ENCODE measurements around the gene IFITM5.
A peak's percentile ranks its signal among the peaks of the same experiment; 100 is the strongest.
"Not testable (repeated sequence)": the region's sequence is repeated elsewhere in the genome, so short reads cannot be mapped to it uniquely, and the experiment has no call there.

IFITM5 gene

GRCh38 chr11:289398-289711 is 10.0 kb downstream of the IFITM5 start:
- H3K9me3 ChIP-seq: no peaks in the 10 kb centered on the region
- TF ChIP-seq, protein P1, sequence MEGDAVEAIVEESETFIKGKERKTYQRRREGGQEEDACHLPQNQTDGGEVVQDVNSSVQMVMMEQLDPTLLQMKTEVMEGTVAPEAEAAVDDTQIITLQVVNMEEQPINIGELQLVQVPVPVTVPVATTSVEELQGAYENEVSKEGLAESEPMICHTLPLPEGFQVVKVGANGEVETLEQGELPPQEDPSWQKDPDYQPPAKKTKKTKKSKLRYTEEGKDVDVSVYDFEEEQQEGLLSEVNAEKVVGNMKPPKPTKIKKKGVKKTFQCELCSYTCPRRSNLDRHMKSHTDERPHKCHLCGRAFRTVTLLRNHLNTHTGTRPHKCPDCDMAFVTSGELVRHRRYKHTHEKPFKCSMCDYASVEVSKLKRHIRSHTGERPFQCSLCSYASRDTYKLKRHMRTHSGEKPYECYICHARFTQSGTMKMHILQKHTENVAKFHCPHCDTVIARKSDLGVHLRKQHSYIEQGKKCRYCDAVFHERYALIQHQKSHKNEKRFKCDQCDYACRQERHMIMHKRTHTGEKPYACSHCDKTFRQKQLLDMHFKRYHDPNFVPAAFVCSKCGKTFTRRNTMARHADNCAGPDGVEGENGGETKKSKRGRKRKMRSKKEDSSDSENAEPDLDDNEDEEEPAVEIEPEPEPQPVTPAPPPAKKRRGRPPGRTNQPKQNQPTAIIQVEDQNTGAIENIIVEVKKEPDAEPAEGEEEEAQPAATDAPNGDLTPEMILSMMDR (IDR thresholded peaks at IDR 0.05): no peak
- H3K4me1 ChIP-seq (ENCODE audit: control insufficient read depth in 1 of 2, insufficient read depth in 1 of 2, low read depth in 1 of 2, low read length in 1 of 2): peaks cover 21 to 34% of the 10 kb centered on the region in 2 experiments
- H3K4me3 ChIP-seq (ENCODE audit: low read depth in 1 of 2, low read length in 1 of 2): peak overlapping the region; percentile 71 to 87
- H3K36me3 ChIP-seq: peaks cover 48% of the 10 kb centered on the region
- peaks cover 61% of the 10 kb centered on the region for H3K27me3 ChIP-seq
- H3K27ac ChIP-seq: peak overlapping the region; percentile 86

DNA sequence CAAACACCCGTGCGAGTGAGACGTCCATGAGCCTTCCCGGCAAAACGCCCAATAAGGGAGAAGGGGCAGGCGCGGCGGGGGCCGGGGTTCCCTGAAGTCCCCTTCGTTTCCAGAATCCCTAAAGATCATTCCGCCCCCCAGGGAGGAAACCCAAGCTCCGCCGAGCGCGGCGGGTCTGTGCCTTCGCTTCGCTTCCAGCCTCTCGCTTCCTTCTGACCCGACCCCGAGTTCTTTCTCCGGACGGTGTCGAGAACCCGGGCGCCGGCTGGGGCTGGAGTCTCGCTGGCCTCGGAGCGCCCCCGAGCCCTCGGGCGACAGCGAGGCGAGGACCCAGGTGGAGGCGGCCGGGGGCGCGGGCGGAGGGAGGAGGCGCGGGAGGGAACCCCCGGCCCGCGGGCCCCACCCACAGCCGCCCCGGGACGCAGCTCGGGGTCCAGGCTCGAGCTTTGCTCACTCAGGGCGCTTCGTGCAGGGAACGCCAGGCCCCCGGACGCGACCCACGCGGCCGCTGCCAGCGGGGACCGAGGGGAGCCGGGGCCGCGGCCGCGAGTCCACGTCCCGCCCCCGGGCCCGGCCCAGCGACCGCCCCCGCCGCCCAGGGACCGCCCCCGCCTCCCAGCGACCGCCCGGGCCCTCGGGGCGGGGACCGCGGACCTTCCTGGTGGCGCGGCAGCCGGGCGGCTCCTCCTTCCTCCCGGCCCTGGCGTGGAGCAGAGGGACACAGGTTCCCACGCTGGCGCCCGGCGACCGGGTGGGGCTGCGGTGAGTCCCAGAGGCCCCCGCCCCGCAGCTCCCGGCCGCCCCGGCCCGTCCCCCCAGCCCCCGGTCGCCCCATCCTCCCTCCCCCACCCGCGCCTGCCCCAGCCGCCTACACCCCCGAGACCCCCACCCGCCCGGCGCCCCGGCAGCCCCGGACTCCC is 10.6 kb downstream of the IFITM5 start, which contains the start of gene PGGHG:
PGGHG (plus strand) TSS at position 649 of the 920 bp plus-strand sequence. CDS start 691 bp downstream, outside the sequence.
- peaks cover 48% of the 10 kb centered on the region for H3K36me3 ChIP-seq
- H3K27me3 ChIP-seq: peaks cover 67% of the 10 kb centered on the region
- H3K4me3 ChIP-seq (ENCODE audit: low read depth in 1 of 2, low read length in 1 of 2): peak within 1 kb of the TSS; percentile 87 to 98
- peak within 1 kb of the TSS; percentile 86 for H3K27ac ChIP-seq
- peaks cover 27 to 37% of the 10 kb centered on the region in 2 experiments for H3K4me1 ChIP-seq (ENCODE audit: control insufficient read depth in 1 of 2, insufficient read depth in 1 of 2, low read depth in 1 of 2, low read length in 1 of 2)
- TF ChIP-seq, protein P1 (IDR thresholded peaks at IDR 0.05): peak; percentile 38
- no peaks in the 10 kb centered on the region for H3K9me3 ChIP-seq

DNA sequence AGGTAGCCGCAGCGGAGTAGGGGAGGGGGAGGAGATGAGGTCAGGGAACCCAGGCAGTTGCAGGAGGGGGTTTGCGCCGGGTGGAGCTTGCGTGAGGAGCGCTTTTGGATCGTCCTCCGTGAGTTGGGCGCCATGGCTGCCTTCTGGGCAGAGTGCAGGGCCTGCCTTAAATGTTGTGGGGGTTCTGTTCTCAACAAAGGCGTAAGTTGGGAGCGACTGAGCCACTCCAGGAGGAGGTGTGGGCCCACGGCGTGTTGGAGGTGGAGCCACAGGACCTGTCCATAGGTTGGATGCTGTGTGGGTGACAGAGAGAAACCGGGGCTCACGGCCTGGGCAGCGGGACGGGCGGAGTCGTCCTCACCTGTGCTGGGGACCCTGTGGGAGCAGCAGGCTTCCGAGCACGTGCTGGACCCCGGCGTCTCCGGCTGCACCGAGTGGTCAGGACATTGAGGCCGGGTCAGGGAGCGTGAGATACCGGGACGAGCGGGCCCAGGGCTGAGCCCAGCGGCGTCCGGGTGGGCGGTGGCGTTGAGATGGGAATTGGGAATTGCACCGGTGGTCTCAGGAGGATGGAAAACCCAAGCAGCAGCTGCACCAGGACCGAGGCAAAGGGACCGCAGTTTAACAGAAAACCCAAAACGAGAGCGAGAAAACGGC is 11.4 kb downstream of the IFITM5 start:
- TF ChIP-seq, protein P1 (IDR thresholded peaks at IDR 0.05): no peak

DNA sequence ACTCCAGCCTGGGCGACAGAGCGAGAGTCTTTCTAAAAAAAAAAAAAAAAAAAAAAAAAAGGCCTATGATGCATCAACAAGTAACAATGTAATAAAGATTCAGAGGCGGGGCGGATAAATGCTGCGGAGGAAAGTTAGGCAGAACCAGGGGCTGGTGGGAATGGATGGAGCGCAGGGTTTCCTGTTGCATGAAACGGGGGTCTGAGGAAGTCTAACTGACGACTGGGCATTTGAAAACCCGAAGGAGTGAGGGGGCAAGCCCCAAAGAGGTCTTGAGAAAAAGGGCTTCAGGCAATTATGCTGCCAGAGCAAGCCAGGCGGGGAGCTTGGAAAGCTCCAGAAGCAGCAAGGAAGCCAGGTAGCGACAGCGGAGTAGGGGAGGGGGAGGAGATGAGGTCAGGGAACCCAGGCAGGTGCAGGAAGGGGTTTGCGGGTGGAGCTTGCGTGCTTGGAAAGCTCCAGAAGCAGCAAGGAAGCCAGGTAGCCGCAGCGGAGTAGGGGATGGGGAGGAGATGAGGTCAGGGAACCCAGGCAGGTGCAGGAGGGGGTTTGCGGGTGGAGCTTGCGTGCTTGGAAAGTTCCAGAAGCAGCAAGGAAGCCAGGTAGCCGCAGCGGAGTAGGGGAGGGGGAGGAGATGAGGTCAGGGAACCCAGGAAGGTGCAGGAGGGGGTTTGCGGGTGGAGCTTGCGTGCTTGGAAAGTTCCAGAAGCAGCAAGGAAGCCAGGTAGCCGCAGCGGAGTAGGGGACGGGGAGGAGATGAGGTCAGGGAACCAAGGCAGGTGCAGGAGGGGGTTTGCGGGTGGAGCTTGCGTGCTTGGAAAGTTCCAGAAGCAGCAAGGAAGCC is 12.1 kb downstream of the IFITM5 start:
- H3K27ac ChIP-seq, H3K9me3 ChIP-seq: not testable (repeated sequence)
- Histone ChIP-seq H3K4me3 (ENCODE audit: low read depth in 1 of 2, low read length in 1 of 2) (peak overlapping the region; percentile 87 to 98), H3K27me3 (peaks cover 81% of the 10 kb centered on the region), H3K4me1 (ENCODE audit: control insufficient read depth in 1 of 2, insufficient read depth in 1 of 2, low read depth in 1 of 2, low read length in 1 of 2) (peaks cover 36 to 50% of the 10 kb centered on the region in 2 experiments), H3K36me3 (peaks cover 41% of the 10 kb centered on the region)

More for the DNA sequence above, 11.4 kb downstream of the IFITM5 start:
- no peaks in the 10 kb centered on the region for H3K9me3 ChIP-seq
- H3K4me1 ChIP-seq (ENCODE audit: control insufficient read depth in 1 of 2, insufficient read depth in 1 of 2, low read depth in 1 of 2, low read length in 1 of 2): peaks cover 30 to 43% of the 10 kb centered on the region in 2 experiments
- H3K27ac ChIP-seq: peak overlapping the region; percentile 86
- peaks cover 74% of the 10 kb centered on the region for H3K27me3 ChIP-seq
- peaks cover 41% of the 10 kb centered on the region for H3K36me3 ChIP-seq
- peak overlapping the region; percentile 87 to 98 for H3K4me3 ChIP-seq (ENCODE audit: low read depth in 1 of 2, low read length in 1 of 2)

- H3K36me3 ChIP-seq: peaks cover 47% of the 10 kb centered on the region
- H3K27ac ChIP-seq: peak overlapping the region; percentile 44
- H3K27me3 ChIP-seq: peaks cover 93% of the 10 kb centered on the region
- peak overlapping the region in 1 of 2 experiments; percentile 8 for H3K4me3 ChIP-seq (ENCODE audit: low read depth in 1 of 2, low read length in 1 of 2)
- TF ChIP-seq, protein P1 (IDR thresholded peaks at IDR 0.05): no peak
- peaks cover 47 to 60% of the 10 kb centered on the region in 2 experiments for H3K4me1 ChIP-seq (ENCODE audit: control insufficient read depth in 1 of 2, insufficient read depth in 1 of 2, low read depth in 1 of 2, low read length in 1 of 2)
- H3K9me3 ChIP-seq: no peaks in the 10 kb centered on the region
These were observed 13.5 kb downstream of the IFITM5 start for GRCh38 chr11:285894-286220.

Measured in neutrophil (primary cell).